K562 (cell line): Measurements from ENCODE around the gene CCN5. TPM values are rescaled to one million over a fixed set of nuclear protein-coding genes. Genes with fewer than 3 reads are reported as not detected.

Experiments
- ATAC-seq: fragments of 200-7000 bp; cut with Tn5 transposase; 3 replicates; pipeline ENCODE4 v1.9.1; 2020; ENCODE audit warnings: moderate library complexity
- BruUV-seq: library from RNA; stranded (reverse); fragments of 400-500 nt; replicated peaks from 2 replicates; lab custom pipeline; 2021; lab: Mats Ljungman, UMichigan
- CTCF ChIA-PET: fragments of 300-600 bp; formaldehyde crosslinking; extraction: SDS; loops from one replicate; lab custom pipeline; 2021; ENCODE audit warnings: low intra/inter-chr PET ratio; lab: Yijun Ruan, JAX
- POLR2A ChIA-PET: fragments of 300-600, 350-650 bp; sonication (Branson Sonifier 250); formaldehyde crosslinking; extraction: SDS; loops from one replicate; lab custom pipeline; 2021; ENCODE audit warnings: antibody characterized with exemption, inconsistent platforms; lab: Yijun Ruan, JAX
- DNase-seq, 4 experiments: peaks; one replicate each; pipeline versions ENCODE4 v3.0.0 to v3.0.0-alpha.2; 2011 to 2018; ENCODE audit warnings: low spot score in 3 of 4, mixed read lengths in 3 of 4; ENCODE audit errors: extremely low read depth in 1 of 4
- FAIRE-seq: peaks from 2 replicates; lab custom pipeline; 2011; peaks lifted over from hg19 to GRCh38; lab: Jason Lieb, UNC
- H2AFZ ChIP-seq: 2 replicates; pipeline ENCODE4 v1.6.0; 2011; ENCODE audit warnings: low read depth, low read length, control low read depth, inconsistent platforms
- H3K27ac ChIP-seq: fragments of 200-600 bp; 3 replicates; pipeline ENCODE4 v1.8.0; 2011; ENCODE audit warnings: low read depth, mild to moderate bottlenecking, control low read depth, inconsistent platforms, low read length, moderate library complexity, mixed read lengths; ENCODE audit errors: extremely low read depth
- H3K27me3 ChIP-seq, 2 experiments: fragments of 300-600 bp in 1 of 2; 2 replicates in 1 of 2; 3 replicates in 1 of 2; pipeline versions ENCODE4 v1.6.0 to v1.8.0; 2011; ENCODE audit warnings: inconsistent platforms in 2 of 2, low read length in 2 of 2, mild to moderate bottlenecking in 1 of 2, mixed read lengths in 1 of 2, moderate library complexity in 1 of 2; ENCODE audit not compliant: control insufficient read depth in 2 of 2, insufficient read depth in 2 of 2
- H3K36me3 ChIP-seq: fragments of 300-600 bp; 3 replicates; pipeline ENCODE4 v1.8.0; 2011; ENCODE audit warnings: mild to moderate bottlenecking, low read length, inconsistent platforms; ENCODE audit not compliant: control insufficient read depth, insufficient read depth
- H3K4me1 ChIP-seq, 2 experiments: fragments of 200-600 bp in 1 of 2; replicated peaks in 1 of 2; 2 replicates in 1 of 2; 3 replicates in 1 of 2; pipeline versions ENCODE4 v1.5.1 to v1.8.0; 2011; ENCODE audit warnings: inconsistent platforms in 2 of 2, low read length in 2 of 2, mild to moderate bottlenecking in 1 of 2, mixed read lengths in 1 of 2, moderate library complexity in 1 of 2; ENCODE audit not compliant: control insufficient read depth in 2 of 2, insufficient read depth in 2 of 2
- H3K4me2 ChIP-seq: 2 replicates; pipeline ENCODE4 v1.6.1; 2011; ENCODE audit warnings: low read length, control low read depth, inconsistent platforms, mixed read lengths; ENCODE audit not compliant: insufficient read depth
- H3K4me3 ChIP-seq: fragments of 200-600 bp; sonication (generic), shearing (Covaris generic); 2 replicates; pipeline ENCODE4 v1.5.1; 2016; ENCODE audit warnings: control low read depth, inconsistent platforms
- H3K79me2 ChIP-seq: fragments of 200-600 bp; 3 replicates; pipeline ENCODE4 v1.8.0; 2011; ENCODE audit warnings: low read length, inconsistent platforms; ENCODE audit not compliant: control insufficient read depth, insufficient read depth
- H3K9ac ChIP-seq, 2 experiments: 2 replicates each; pipeline versions ENCODE4 v1.6.0 to v1.6.1; 2011; ENCODE audit warnings: low read depth in 2 of 2, low read length in 2 of 2, control low read depth in 1 of 2, inconsistent platforms in 1 of 2, mild to moderate bottlenecking in 1 of 2, mixed read lengths in 1 of 2; ENCODE audit not compliant: insufficient read depth in 1 of 2
- H3K9me1 ChIP-seq: one replicate; pipeline ENCODE4 v1.6.0; 2011; ENCODE audit warnings: inconsistent platforms, mild to moderate bottlenecking, low read length, moderate library complexity; ENCODE audit not compliant: control insufficient read depth, insufficient read depth
- H3K9me3 ChIP-seq: replicated peaks from 2 replicates; pipeline ENCODE4 v1.5.1; 2011; ENCODE audit warnings: low read depth, low read length, inconsistent platforms; ENCODE audit not compliant: control insufficient read depth, insufficient read depth
- H4K20me1 ChIP-seq: replicated peaks from 2 replicates; pipeline ENCODE4 v1.6.1; 2011; ENCODE audit warnings: low read length, inconsistent platforms, mixed read lengths; ENCODE audit not compliant: control insufficient read depth, insufficient read depth
- ASH1L ChIP-seq: fragments of 450-650 bp; IDR thresholded peaks from 2 replicates; pipeline ENCODE4 v1.6.1; 2018; ENCODE audit warnings: borderline replicate concordance, mild to moderate bottlenecking, low read depth; ENCODE audit not compliant: partially characterized antibody
- CCNT2 ChIP-seq: IDR thresholded peaks from 2 replicates; pipeline ENCODE4 v1.6.1; 2011; ENCODE audit warnings: borderline replicate concordance, low read depth, mild to moderate bottlenecking, moderate library complexity, mixed read lengths, low read length; ENCODE audit not compliant: insufficient read length; ENCODE audit errors: extremely low read depth
- MECOM ChIP-seq: fragments of 250-450 bp; sonication (Bioruptor Pico); IDR thresholded peaks from 2 replicates; pipeline ENCODE4 v1.8.0; 2022; ENCODE audit warnings: inconsistent platforms
- MTF1 ChIP-seq: fragments of 250-450 bp; sonication (Bioruptor Pico); IDR thresholded peaks from 2 replicates; pipeline ENCODE4 v1.9.0; 2021; ENCODE audit warnings: moderate library complexity, mild to moderate bottlenecking, inconsistent platforms, borderline replicate concordance
- SMARCC2 ChIP-seq: fragments of 450-650 bp; IDR thresholded peaks from 2 replicates; pipeline ENCODE4 v1.6.1; 2017; ENCODE audit warnings: antibody characterized with exemption, moderate library complexity, mild to moderate bottlenecking, low read depth
- TAF9B ChIP-seq: fragments of 450-650 bp; IDR thresholded peaks from 2 replicates; pipeline ENCODE4 v1.6.1; 2018; ENCODE audit warnings: mild to moderate bottlenecking; ENCODE audit not compliant: partially characterized antibody
- WGBS: fragments of 100-300 bp; shearing (Covaris generic); methylation state at CpG from one replicate; pipeline ENCODE4 v1.1.6; 2016; ENCODE audit warnings: low coverage, mixed read lengths; ENCODE audit not compliant: insufficient coverage; ENCODE audit errors: missing lambda C conversion rate; 5-methylcytosine and 5-hydroxymethylcytosine counted together
- in situ Hi-C: fragments of 300-500 bp; cut with MboI; formaldehyde crosslinking; loops from 4 replicates; pipeline ENCODE4 v1.15.0; 2018; ENCODE audit warnings: inconsistent platforms, mixed read lengths
- intact Hi-C: fragments of 100-400 bp; cut with micrococcal nuclease; formaldehyde crosslinking; loops from 2 replicates; pipeline ENCODE4 v1.14.2; 2022
- polyA plus RNA-seq, 8 experiments: library from polyadenylated mRNA; depleted of rRNA in 4 of 8; stranded (reverse) in 5 of 8; unstranded in 3 of 8; fragments of >200 nt; fragmentation: Nextera tagmentation in 2 of 8; fragmentation: Illumina TruSeq in 1 of 8; extraction: Ambion mirVana in 2 of 8; extraction: Trizol in 1 of 8; gene quantifications; 2 replicates each; pipeline versions ENCODE4 v1.2.1 to v1.2.3, GENCODE V29; 2011 to 2014; ENCODE audit warnings: inconsistent platforms in 1 of 8, missing spikeins in 1 of 8
- total RNA-seq, 7 experiments: library from RNA; depleted of rRNA in 6 of 7; stranded (reverse); fragments of >200 nt in 6 of 7; fragmentation: Illumina TruSeq in 2 of 7; extraction: Trizol in 2 of 7; gene quantifications; 2 replicates each; pipeline versions ENCODE4 v1.2.1 to v1.2.3, GENCODE V29; 2011 to 2021; ENCODE audit warnings: low replicate concordance in 1 of 7
- TF ChIP-seq, protein P1 (sequence below): sonication (generic); formaldehyde crosslinking; IDR thresholded peaks from 2 replicates; pipeline ENCODE4 v1.8.0; 2023; ENCODE audit warnings: mild to moderate bottlenecking, missing genetic modification reagents
- TF ChIP-seq, protein P2 (sequence below): fragments of 250-450 bp; sonication (Bioruptor Pico); IDR thresholded peaks from 2 replicates; pipeline ENCODE4 v1.8.0; 2022; ENCODE audit warnings: inconsistent platforms, mild to moderate bottlenecking, moderate library complexity, borderline replicate concordance
- TF ChIP-seq, protein P3 (sequence below): sonication (generic); formaldehyde crosslinking; IDR thresholded peaks from 2 replicates; pipeline ENCODE4 v1.8.1; 2023; ENCODE audit warnings: mild to moderate bottlenecking, missing genetic modification reagents, moderate library complexity

The CCN5 gene
- total and polyA plus RNA-seq, 9 of the 15 experiments (the other 6 are each of a cell fraction or from before 2014, with no cell fraction given), result not detected

DNA sequence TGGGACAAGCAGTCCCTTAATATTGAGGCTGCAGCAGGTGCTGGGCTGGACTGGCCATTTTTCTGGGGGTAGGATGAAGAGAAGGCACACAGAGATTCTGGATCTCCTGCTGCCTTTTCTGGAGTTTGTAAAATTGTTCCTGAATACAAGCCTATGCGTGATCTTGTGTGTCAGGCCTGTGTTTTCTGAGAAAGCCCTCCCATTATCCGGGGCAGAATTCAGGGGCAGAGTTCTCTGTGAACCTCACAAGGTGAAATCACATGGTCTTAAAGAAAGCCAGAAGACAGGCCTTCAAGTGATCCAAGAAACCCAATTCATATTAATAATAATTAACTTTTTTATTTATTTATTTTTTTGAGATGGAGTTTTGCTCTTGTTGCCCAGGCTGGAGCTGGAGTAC, 12.5 kb downstream of the CCN5 start:
- ATAC-seq (no peak), DNase-seq (no peak), FAIRE-seq (no peak)
- H3K27me3 ChIP-seq, result peaks cover 35 to 65% of the 10 kb centered on the region in 2 experiments
- H3K4me3 ChIP-seq, result no peak overlapping the region
- WGBS, result 0% methylated on average over 2 of the region's 2 CpGs
- intact Hi-C loops, result no loop called here
- no peak overlapping the region for H3K4me2 ChIP-seq
- in situ Hi-C loops, result no loop called here
- no peaks in the 10 kb centered on the region for H3K79me2 ChIP-seq
- ChIA-PET POLR2A (interaction anchor here (1.1 kb wide), 1 partner anchor 16 kb away, joined by 3 read pairs; no protein-coding TSS in a partner anchor), CTCF (interaction anchor here (1.4 kb wide), 1 partner anchor 44 kb away, joined by 7 read pairs; no protein-coding TSS in a partner anchor)
- H2AFZ ChIP-seq, result no peak overlapping the region
- no peaks in the 10 kb centered on the region for H3K9me3 ChIP-seq
- no TSS peak for BruUV-seq
- no peaks in the 10 kb centered on the region for H3K36me3 ChIP-seq
- no peaks in the 10 kb centered on the region for H3K9me1 ChIP-seq
- H3K9ac ChIP-seq, result no peak overlapping the region
- TF ChIP-seq, protein P1, sequence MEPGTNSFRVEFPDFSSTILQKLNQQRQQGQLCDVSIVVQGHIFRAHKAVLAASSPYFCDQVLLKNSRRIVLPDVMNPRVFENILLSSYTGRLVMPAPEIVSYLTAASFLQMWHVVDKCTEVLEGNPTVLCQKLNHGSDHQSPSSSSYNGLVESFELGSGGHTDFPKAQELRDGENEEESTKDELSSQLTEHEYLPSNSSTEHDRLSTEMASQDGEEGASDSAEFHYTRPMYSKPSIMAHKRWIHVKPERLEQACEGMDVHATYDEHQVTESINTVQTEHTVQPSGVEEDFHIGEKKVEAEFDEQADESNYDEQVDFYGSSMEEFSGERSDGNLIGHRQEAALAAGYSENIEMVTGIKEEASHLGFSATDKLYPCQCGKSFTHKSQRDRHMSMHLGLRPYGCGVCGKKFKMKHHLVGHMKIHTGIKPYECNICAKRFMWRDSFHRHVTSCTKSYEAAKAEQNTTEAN (CRISPR knock-in tag), result no peak
- TF ChIP-seq SMARCC2 (no peak), CCNT2 (no peak), TAF9B (no peak), MECOM (no peak), ASH1L (no peak), MTF1 (CRISPR knock-in tag) (no peak)
- TF ChIP-seq, protein P2, sequence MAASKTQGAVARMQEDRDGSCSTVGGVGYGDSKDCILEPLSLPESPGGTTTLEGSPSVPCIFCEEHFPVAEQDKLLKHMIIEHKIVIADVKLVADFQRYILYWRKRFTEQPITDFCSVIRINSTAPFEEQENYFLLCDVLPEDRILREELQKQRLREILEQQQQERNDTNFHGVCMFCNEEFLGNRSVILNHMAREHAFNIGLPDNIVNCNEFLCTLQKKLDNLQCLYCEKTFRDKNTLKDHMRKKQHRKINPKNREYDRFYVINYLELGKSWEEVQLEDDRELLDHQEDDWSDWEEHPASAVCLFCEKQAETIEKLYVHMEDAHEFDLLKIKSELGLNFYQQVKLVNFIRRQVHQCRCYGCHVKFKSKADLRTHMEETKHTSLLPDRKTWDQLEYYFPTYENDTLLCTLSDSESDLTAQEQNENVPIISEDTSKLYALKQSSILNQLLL (CRISPR knock-in tag), result no peak
- TF ChIP-seq, protein P3, sequence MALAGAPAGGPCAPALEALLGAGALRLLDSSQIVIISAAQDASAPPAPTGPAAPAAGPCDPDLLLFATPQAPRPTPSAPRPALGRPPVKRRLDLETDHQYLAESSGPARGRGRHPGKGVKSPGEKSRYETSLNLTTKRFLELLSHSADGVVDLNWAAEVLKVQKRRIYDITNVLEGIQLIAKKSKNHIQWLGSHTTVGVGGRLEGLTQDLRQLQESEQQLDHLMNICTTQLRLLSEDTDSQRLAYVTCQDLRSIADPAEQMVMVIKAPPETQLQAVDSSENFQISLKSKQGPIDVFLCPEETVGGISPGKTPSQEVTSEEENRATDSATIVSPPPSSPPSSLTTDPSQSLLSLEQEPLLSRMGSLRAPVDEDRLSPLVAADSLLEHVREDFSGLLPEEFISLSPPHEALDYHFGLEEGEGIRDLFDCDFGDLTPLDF (CRISPR knock-in tag), result no peak
- TF ChIP-seq, all 486 proteins: peak for 0
- H4K20me1 ChIP-seq, result peaks cover 13% of the 10 kb centered on the region; the same call in 1 of the 2 replicates
- H3K4me1 ChIP-seq, result peaks cover 0 to 10% of the 10 kb centered on the region in 2 experiments; a peak in 2 of 5 replicates
- no peak overlapping the region for H3K27ac ChIP-seq
